Fibroblast of lung (primary cell): ENCODE data around the gene MAP4K4.

Experiments used
- CTCF ChIP-seq, 2 donors: IDR thresholded peaks in 1 of 2; conservative IDR thresholded peaks in 1 of 2; 1 replicate in 1 of 2; 2 replicates in 1 of 2; pipeline ENCODE4 v1.5.1; 2011 to 2012; ENCODE audit warnings: low read length in 2 of 2, control low read depth in 1 of 2, inconsistent platforms in 1 of 2, low read depth in 1 of 2, mild to moderate bottlenecking in 1 of 2
- EZH2 ChIP-seq: IDR thresholded peaks from 2 replicates; pipeline ENCODE4 v1.5.1; 2012; ENCODE audit warnings: low read length, control low read depth, mild to moderate bottlenecking; ENCODE audit errors: missing control alignments

GRCh38 chr2:101847661-101848339, 150.3 kb downstream of the MAP4K4 start:
- TF ChIP-seq CTCF (conservative IDR thresholded peaks at IDR 0.05 in 1 of 2, IDR thresholded peaks at IDR 0.05 in 1 of 2; ENCODE audit: low read depth in 1 of 2, low read length in 2 of 2) (no peak), EZH2 (no peak)
